OCI-LY1 (cell line): ENCODE measurements around the gene BMP2K.

Experiments
- H2AFZ ChIP-seq: fragments of 200-600 bp; sonication (generic), shearing (Covaris generic); 2 replicates; pipeline ENCODE4 v1.6.0; 2014; ENCODE audit warnings: antibody characterized with exemption, mild to moderate bottlenecking, low read length
- H3F3A ChIP-seq: fragments of 200-600 bp; sonication (generic), shearing (Covaris generic); 2 replicates; pipeline ENCODE4 v1.6.0; 2014; ENCODE audit warnings: mild to moderate bottlenecking, antibody characterized with exemption, low read length, moderate library complexity; ENCODE audit not compliant: insufficient read depth
- H3K27ac ChIP-seq: fragments of 200-600 bp; sonication (generic); 2 replicates; pipeline ENCODE4 v1.5.1; 2014; ENCODE audit warnings: low read length, mixed run types, mild to moderate bottlenecking, low read depth; ENCODE audit not compliant: poor library complexity, severe bottlenecking
- H3K27me3 ChIP-seq: fragments of 200-600 bp; sonication (generic); 2 replicates; pipeline ENCODE4 v1.6.0; 2014; ENCODE audit warnings: antibody characterized with exemption, mild to moderate bottlenecking, low read length, moderate library complexity; ENCODE audit not compliant: insufficient read depth
- H3K36me3 ChIP-seq: fragments of 200-600 bp; sonication (generic); 2 replicates; pipeline ENCODE4 v1.6.1; 2014; ENCODE audit warnings: mild to moderate bottlenecking, antibody characterized with exemption, low read length, moderate library complexity, mixed read lengths; ENCODE audit not compliant: insufficient read depth
- H3K4me1 ChIP-seq: fragments of 200-600 bp; sonication (generic); 2 replicates; pipeline ENCODE4 v1.5.1; 2014; ENCODE audit warnings: mild to moderate bottlenecking, low read length, moderate library complexity; ENCODE audit not compliant: insufficient read depth, severe bottlenecking
- H3K4me2 ChIP-seq: fragments of 200-600 bp; sonication (generic), shearing (Covaris generic); 2 replicates; pipeline ENCODE4 v1.6.1; 2014; ENCODE audit warnings: low read length
- H3K4me3 ChIP-seq: fragments of 200-600 bp; sonication (generic); 2 replicates; pipeline ENCODE4 v1.5.1; 2014; ENCODE audit warnings: low read length, low read depth, mild to moderate bottlenecking, mixed read lengths; ENCODE audit not compliant: poor library complexity, severe bottlenecking
- H3K79me2 ChIP-seq: fragments of 200-600 bp; shearing (Covaris generic); 2 replicates; pipeline ENCODE4 v1.6.1; 2016; ENCODE audit warnings: mixed run types, low read length, mixed read lengths; ENCODE audit not compliant: insufficient read depth
- H3K9ac ChIP-seq: fragments of 200-600 bp; sonication (generic), shearing (Covaris generic); 2 replicates; pipeline ENCODE4 v1.6.1; 2014; ENCODE audit warnings: mild to moderate bottlenecking, low read length, mixed read lengths
- H3K9me2 ChIP-seq: fragments of 200-600 bp; sonication (generic), shearing (Covaris generic); 2 replicates; pipeline ENCODE4 v1.6.1; 2014; ENCODE audit warnings: low read depth, mild to moderate bottlenecking, low read length, mixed read lengths
- H3K9me3 ChIP-seq: fragments of 200-600 bp; shearing (Covaris generic); 2 replicates; pipeline ENCODE4 v1.6.1; 2014; ENCODE audit warnings: low read length, mixed read lengths
- H4K20me1 ChIP-seq: fragments of 200-600 bp; sonication (generic), shearing (Covaris generic); 2 replicates; pipeline ENCODE4 v1.6.0; 2016; ENCODE audit warnings: mild to moderate bottlenecking, low read length; ENCODE audit not compliant: insufficient read depth
- CTCF ChIP-seq: fragments of 200-600 bp; sonication (generic), shearing (Covaris generic); IDR thresholded peaks from 2 replicates; pipeline ENCODE4 v1.5.1; 2017; ENCODE audit warnings: mild to moderate bottlenecking, antibody characterized with exemption, low read length, moderate library complexity, mixed read lengths
- EZH2 ChIP-seq: fragments of 200-600 bp; sonication (generic), shearing (Covaris generic); IDR thresholded peaks from 2 replicates; pipeline ENCODE4 v1.8.0; 2017; ENCODE audit warnings: borderline replicate concordance, mixed run types, mild to moderate bottlenecking, antibody characterized with exemption, low read length, moderate library complexity, mixed read lengths

The BMP2K gene

GRCh38 chr4:78764498-78764961 is 11.6 kb upstream of the BMP2K start:
- Histone ChIP-seq H3F3A (no peaks in the 10 kb centered on the region), H3K4me1 (peaks cover 35% of the 10 kb centered on the region), H4K20me1 (no peaks in the 10 kb centered on the region)

GRCh38 chr4:78765432-78766006 is 10.6 kb upstream of the BMP2K start:
- Histone ChIP-seq H3K4me2 (no peak overlapping the region; the same call in 1 of the 2 replicates), H2AFZ (peak overlapping the region; percentile 9), H3K27me3 (no peaks in the 10 kb centered on the region), H3K9me2 (no peaks in the 10 kb centered on the region), H3K36me3 (no peaks in the 10 kb centered on the region), H3F3A (no peaks in the 10 kb centered on the region), H3K4me1 (peaks cover 33% of the 10 kb centered on the region), H4K20me1 (no peaks in the 10 kb centered on the region), H3K9me3 (no peaks in the 10 kb centered on the region), H3K4me3 (no peak overlapping the region), H3K79me2 (no peaks in the 10 kb centered on the region), H3K27ac (peak overlapping the region; percentile 2), H3K9ac (no peak overlapping the region)
- TF ChIP-seq EZH2 = no peak
- TF ChIP-seq CTCF = no peak

More at GRCh38 chr4:78764498-78764961, 11.6 kb upstream of the BMP2K start:
- Histone ChIP-seq H3K9me3 (no peaks in the 10 kb centered on the region), H2AFZ (no peak overlapping the region), H3K36me3 (no peaks in the 10 kb centered on the region), H3K4me2 (no peak overlapping the region), H3K9ac (no peak overlapping the region), H3K9me2 (no peaks in the 10 kb centered on the region), H3K27ac (no peak overlapping the region), H3K79me2 (no peaks in the 10 kb centered on the region), H3K27me3 (no peaks in the 10 kb centered on the region), H3K4me3 (no peak overlapping the region)
- TF ChIP-seq EZH2 (no peak), CTCF (no peak)

- peak overlapping the region; percentile 2 for H3K27ac ChIP-seq
- no peaks in the 10 kb centered on the region for H3F3A ChIP-seq
- peak overlapping the region; percentile 9 for H2AFZ ChIP-seq
- no peaks in the 10 kb centered on the region for H3K27me3 ChIP-seq
- peaks cover 30% of the 10 kb centered on the region for H3K4me1 ChIP-seq
- H3K36me3 ChIP-seq = no peaks in the 10 kb centered on the region
- H3K9ac ChIP-seq = peak overlapping the region; percentile 28; the same call in 1 of the 2 replicates
- H3K9me2 ChIP-seq = no peaks in the 10 kb centered on the region
- H3K4me2 ChIP-seq = peak overlapping the region; percentile 48
- H3K79me2 ChIP-seq = no peaks in the 10 kb centered on the region
- H3K9me3 ChIP-seq = no peaks in the 10 kb centered on the region
- H3K4me3 ChIP-seq = peak overlapping the region; percentile 7
- TF ChIP-seq EZH2 (no peak), CTCF (no peak)
- H4K20me1 ChIP-seq = no peaks in the 10 kb centered on the region
These were observed 10.1 kb upstream of the BMP2K start for GRCh38 chr4:78766026-78766425.
